NCI-H1930 (cell line): ENCODE data around the gene RABAC1.

Experiments
- DNase-seq, 2 experiments: peaks; one replicate each; lab custom pipeline; 2025; lab: John Stamatoyannopoulos, UW

The RABAC1 gene

GRCh38 chr19:41988947-41989346, 29.8 kb upstream of the RABAC1 start:
- no peak for DNase-seq

GRCh38 chr19:41987141-41987860, 28.2 kb upstream of the RABAC1 start:
- DNase-seq: no peak

GRCh38 chr19:41984961-41985360, 25.8 kb upstream of the RABAC1 start:
- DNase-seq: no peak

- DNase-seq: no peak
Observed at GRCh38 chr19:41981724-41982123, 22.6 kb upstream of the RABAC1 start.

- no peak for DNase-seq
Observed at GRCh38 chr19:41978470-41978869, 19.3 kb upstream of the RABAC1 start.

GRCh38 chr19:41977916-41978315, 18.8 kb upstream of the RABAC1 start:
- no peak for DNase-seq

GRCh38 chr19:41974652-41975051, 15.5 kb upstream of the RABAC1 start:
- DNase-seq: no peak

- no peak for DNase-seq
Observed at GRCh38 chr19:41971363-41971762, 12.2 kb upstream of the RABAC1 start.

GRCh38 chr19:41969772-41970458, 10.8 kb upstream of the RABAC1 start:
- no peak for DNase-seq

GRCh38 chr19:41968751-41969595, 9.9 kb upstream of the RABAC1 start:
- no peak for DNase-seq

GRCh38 chr19:41967054-41967783, 8.1 kb upstream of the RABAC1 start:
- DNase-seq: no peak

- no peak for DNase-seq
Observed at GRCh38 chr19:41965106-41965505, 6.0 kb upstream of the RABAC1 start.

GRCh38 chr19:41960973-41961372, 1.9 kb upstream of the RABAC1 start:
- no peak for DNase-seq

- DNase-seq: peak; percentile 60 to 69
Observed at GRCh38 chr19:41958367-41959055, 610 bp downstream of the RABAC1 start.

GRCh38 chr19:41957838-41958366, 1.2 kb downstream of the RABAC1 start:
- DNase-seq: peak; percentile 58 to 77

GRCh38 chr19:41957161-41957837, 1.8 kb downstream of the RABAC1 start:
- DNase-seq: no peak

GRCh38 chr19:41956621-41957020, 2.5 kb downstream of the RABAC1 start:
- no peak for DNase-seq

GRCh38 chr19:41955521-41955920, 3.6 kb downstream of the RABAC1 start:
- DNase-seq: no peak

GRCh38 chr19:41951686-41952172, 7.4 kb downstream of the RABAC1 start:
- peak; percentile 53 to 87 for DNase-seq

- DNase-seq: no peak
Observed at GRCh38 chr19:41947091-41947490, 12.0 kb downstream of the RABAC1 start.
